ENCODE measurements around the gene GTPBP4. TPM values are rescaled to one million over a fixed set of nuclear protein-coding genes. Genes with fewer than 3 reads are reported as not detected.

The GTPBP4 gene
- total RNA-seq, 2 experiments from 2014 or later, result 107 TPM

GRCh38 chr10:970311-971149 lies 17.7 kb upstream of the GTPBP4 start:
- peaks cover 18% of the 10 kb centered on the region for H3K27me3 Mint-ChIP-seq
- POLR2A ChIA-PET, result no interaction called here
- H3K9me3 Mint-ChIP-seq, result peaks cover 3% of the 10 kb centered on the region
- CTCF ChIA-PET, result no interaction called here
- peaks cover 7% of the 10 kb centered on the region for H3K4me1 Mint-ChIP-seq (ENCODE audit: low read depth)
- H3K4me3 Mint-ChIP-seq, result no peak overlapping the region
- no peak for DNase-seq
- no peak overlapping the region for H3K27ac Mint-ChIP-seq
- H3K36me3 Mint-ChIP-seq, result no peaks in the 10 kb centered on the region
- intact Hi-C loops (cut with micrococcal nuclease), result no loop called here

DNA sequence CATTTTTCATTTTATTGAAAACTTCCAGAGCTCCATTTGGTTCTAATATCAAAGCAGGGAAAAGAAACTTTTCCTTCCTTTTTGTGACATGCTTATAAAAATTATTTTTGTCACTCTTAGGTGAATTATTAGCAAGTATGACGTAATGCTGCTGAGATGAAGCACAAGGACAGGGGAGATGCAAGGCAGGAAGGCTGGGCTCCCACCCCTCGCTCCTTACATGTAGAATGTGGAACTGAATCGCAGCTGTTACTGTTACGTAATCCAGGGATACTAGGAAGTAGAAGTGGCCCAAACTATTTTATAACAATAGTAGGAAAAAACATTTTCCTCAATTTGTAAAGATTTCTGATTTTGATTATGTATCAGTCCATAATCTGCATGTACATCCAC lies 17.1 kb upstream of the GTPBP4 start:
- intact Hi-C loops (cut with micrococcal nuclease), result no loop called here
- Mint-ChIP-seq H3K27ac (no peak overlapping the region), H3K9me3 (peaks cover 3% of the 10 kb centered on the region), H3K36me3 (no peaks in the 10 kb centered on the region), H3K27me3 (peaks cover 18% of the 10 kb centered on the region), H3K4me3 (no peak overlapping the region), H3K4me1 (ENCODE audit: low read depth) (peaks cover 7% of the 10 kb centered on the region)
- ChIA-PET POLR2A (no interaction called here), CTCF (interaction anchor here (0.5 kb wide), 1 partner anchor 21 kb away, joined by 3 read pairs; no protein-coding TSS in a partner anchor)
- DNase-seq, result no peak

GRCh38 chr10:971613-972012 lies 16.6 kb upstream of the GTPBP4 start:
- CTCF ChIA-PET, result interaction anchor here (0.5 kb wide), 1 partner anchor 22 kb away, joined by 3 read pairs; no protein-coding TSS in a partner anchor

DNA sequence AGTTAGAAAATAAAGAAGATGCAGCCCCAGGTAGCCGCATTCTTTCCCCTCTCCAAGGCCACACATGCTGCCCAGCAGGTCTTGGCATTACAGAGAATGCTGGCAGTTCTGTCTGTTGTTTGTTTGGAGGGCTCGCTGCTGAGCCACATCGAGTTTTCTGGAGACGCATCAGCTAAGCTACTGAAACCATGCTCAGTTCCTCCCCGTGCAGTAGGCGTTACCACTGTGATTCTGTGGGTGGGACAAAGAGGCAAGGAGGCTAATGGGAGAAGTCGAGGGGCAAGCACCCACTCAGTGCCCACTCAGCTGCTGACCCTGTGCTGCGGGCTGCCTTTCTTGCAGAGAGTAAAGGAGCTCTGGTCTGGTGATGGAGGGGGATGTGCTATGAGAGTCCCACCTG lies 15.5 kb upstream of the GTPBP4 start:
- Mint-ChIP-seq H3K27me3 (peaks cover 18% of the 10 kb centered on the region), H3K36me3 (peaks cover 2% of the 10 kb centered on the region), H3K4me1 (ENCODE audit: low read depth) (no peaks in the 10 kb centered on the region), H3K4me3 (no peak overlapping the region), H3K9me3 (peaks cover 5% of the 10 kb centered on the region), H3K27ac (no peak overlapping the region)
- no peak for DNase-seq
- intact Hi-C loops (cut with micrococcal nuclease), result no loop called here
- CTCF ChIA-PET, result no interaction called here
- POLR2A ChIA-PET, result no interaction called here

More at GRCh38 chr10:971613-972012, 16.6 kb upstream of the GTPBP4 start:
- intact Hi-C loops (cut with micrococcal nuclease), result no loop called here
- Mint-ChIP-seq H3K27me3 (peaks cover 18% of the 10 kb centered on the region), H3K4me1 (ENCODE audit: low read depth) (peaks cover 7% of the 10 kb centered on the region), H3K36me3 (no peaks in the 10 kb centered on the region), H3K27ac (no peak overlapping the region), H3K4me3 (no peak overlapping the region), H3K9me3 (peaks cover 3% of the 10 kb centered on the region)
- POLR2A ChIA-PET, result no interaction called here
- no peak for DNase-seq

GRCh38 chr10:974038-974784 lies 14.0 kb upstream of the GTPBP4 start:
- Mint-ChIP-seq H3K4me3 (no peak overlapping the region), H3K36me3 (peaks cover 8% of the 10 kb centered on the region), H3K4me1 (ENCODE audit: low read depth) (no peaks in the 10 kb centered on the region), H3K27ac (no peak overlapping the region), H3K9me3 (peaks cover 17% of the 10 kb centered on the region), H3K27me3 (peaks cover 9% of the 10 kb centered on the region)
- ChIA-PET CTCF (no interaction called here), POLR2A (no interaction called here)
- intact Hi-C loops (cut with micrococcal nuclease), result no loop called here
- DNase-seq, result no peak

DNA sequence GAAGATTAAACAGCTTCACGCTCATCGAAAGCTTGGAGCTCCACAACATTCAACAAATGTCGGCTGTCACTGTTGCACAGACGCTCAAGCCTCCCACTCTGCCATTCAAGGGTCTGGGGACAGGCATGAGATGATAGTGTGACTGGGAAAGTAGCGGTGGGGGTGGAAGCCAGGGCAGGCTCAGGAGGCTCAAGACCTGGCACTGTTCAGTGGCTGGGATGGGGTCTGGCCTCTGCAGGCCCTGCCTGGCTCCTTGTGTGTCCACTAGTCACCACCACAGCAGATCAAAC lies 13.5 kb upstream of the GTPBP4 start:
- peaks cover 7% of the 10 kb centered on the region for H3K27me3 Mint-ChIP-seq
- no peak overlapping the region for H3K4me3 Mint-ChIP-seq
- peaks cover 23% of the 10 kb centered on the region for H3K9me3 Mint-ChIP-seq
- CTCF ChIA-PET, result no interaction called here
- H3K36me3 Mint-ChIP-seq, result peaks cover 11% of the 10 kb centered on the region
- POLR2A ChIA-PET, result no interaction called here
- no peak overlapping the region for H3K27ac Mint-ChIP-seq
- H3K4me1 Mint-ChIP-seq (ENCODE audit: low read depth), result no peaks in the 10 kb centered on the region
- intact Hi-C loops (cut with micrococcal nuclease), result no loop called here
- DNase-seq, result no peak

GRCh38 chr10:976316-976715 lies 11.9 kb upstream of the GTPBP4 start:
- Mint-ChIP-seq H3K4me3 (no peak overlapping the region), H3K36me3 (peaks cover 19% of the 10 kb centered on the region), H3K27ac (no peak overlapping the region), H3K4me1 (ENCODE audit: low read depth) (no peaks in the 10 kb centered on the region), H3K9me3 (peaks cover 36% of the 10 kb centered on the region), H3K27me3 (no peaks in the 10 kb centered on the region)
- intact Hi-C loops (cut with micrococcal nuclease), result no loop called here
- no peak for DNase-seq
- CTCF ChIA-PET, result no interaction called here
- POLR2A ChIA-PET, result no interaction called here

DNA sequence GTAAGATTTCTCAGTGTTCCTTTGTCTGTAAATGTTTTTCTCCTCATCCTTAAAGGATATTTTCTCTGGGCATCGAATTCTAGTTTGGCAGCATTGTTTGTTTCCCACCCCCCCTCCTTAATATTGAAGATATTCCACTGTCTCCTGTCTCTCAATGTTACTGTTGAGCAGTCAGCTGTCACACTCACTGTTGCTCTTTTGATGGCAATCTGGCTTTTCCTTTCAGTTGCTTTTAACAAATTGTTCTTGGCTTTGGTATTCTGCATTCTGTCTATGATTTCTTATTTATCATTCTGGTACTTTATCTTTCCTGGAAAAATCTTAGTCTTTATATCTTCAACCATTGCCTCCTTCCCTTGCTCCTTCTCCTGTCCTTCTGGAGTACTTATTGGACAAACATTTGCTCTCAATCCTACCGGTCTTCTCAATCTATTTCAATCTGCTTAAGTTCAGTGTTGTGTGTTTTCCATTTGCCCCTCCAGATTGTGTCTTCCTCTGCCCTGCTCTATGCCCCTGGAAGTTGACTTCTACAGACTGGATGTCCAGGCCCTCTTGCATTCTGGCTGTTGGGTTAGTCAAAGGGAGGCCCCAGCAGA lies 9.3 kb upstream of the GTPBP4 start:
- no peak overlapping the region for H3K4me3 Mint-ChIP-seq
- peaks cover 19% of the 10 kb centered on the region for H3K36me3 Mint-ChIP-seq
- intact Hi-C loops (cut with micrococcal nuclease), result no loop called here
- no peak overlapping the region for H3K27ac Mint-ChIP-seq
- DNase-seq, result no peak
- H3K4me1 Mint-ChIP-seq (ENCODE audit: low read depth), result no peaks in the 10 kb centered on the region
- ChIA-PET CTCF (no interaction called here), POLR2A (no interaction called here)
- H3K27me3 Mint-ChIP-seq, result no peaks in the 10 kb centered on the region
- peaks cover 33% of the 10 kb centered on the region for H3K9me3 Mint-ChIP-seq

- Mint-ChIP-seq H3K4me1 (ENCODE audit: low read depth) (no peaks in the 10 kb centered on the region), H3K27me3 (no peaks in the 10 kb centered on the region), H3K36me3 (peaks cover 19% of the 10 kb centered on the region), H3K4me3 (no peak overlapping the region), H3K27ac (no peak overlapping the region), H3K9me3 (peaks cover 33% of the 10 kb centered on the region)
- ChIA-PET POLR2A (no interaction called here), CTCF (no interaction called here)
- intact Hi-C loops (cut with micrococcal nuclease), result no loop called here
- no peak for DNase-seq
Observed at GRCh38 chr10:980468-981093, 7.7 kb upstream of the GTPBP4 start.

- POLR2A ChIA-PET, result no interaction called here
- CTCF ChIA-PET, result no interaction called here
- Mint-ChIP-seq H3K4me1 (ENCODE audit: low read depth) (peaks cover 7% of the 10 kb centered on the region), H3K4me3 (no peak overlapping the region), H3K9me3 (peaks cover 26% of the 10 kb centered on the region), H3K36me3 (peaks cover 16% of the 10 kb centered on the region), H3K27ac (no peak overlapping the region), H3K27me3 (no peaks in the 10 kb centered on the region)
- no peak for DNase-seq
- intact Hi-C loops (cut with micrococcal nuclease), result no loop called here
Observed at GRCh38 chr10:983401-983800, 4.8 kb upstream of the GTPBP4 start.

GRCh38 chr10:983971-984655 lies 4.1 kb upstream of the GTPBP4 start:
- Mint-ChIP-seq H3K27ac (no peak overlapping the region), H3K4me1 (ENCODE audit: low read depth) (peaks cover 10% of the 10 kb centered on the region), H3K4me3 (no peak overlapping the region), H3K36me3 (peaks cover 15% of the 10 kb centered on the region), H3K9me3 (peaks cover 20% of the 10 kb centered on the region), H3K27me3 (no peaks in the 10 kb centered on the region)
- intact Hi-C loops (cut with micrococcal nuclease), result no loop called here
- DNase-seq, result no peak
- CTCF ChIA-PET, result no interaction called here
- POLR2A ChIA-PET, result no interaction called here

- H3K27me3 Mint-ChIP-seq, result no peaks in the 10 kb centered on the region
- H3K4me1 Mint-ChIP-seq (ENCODE audit: low read depth), result peaks cover 22% of the 10 kb centered on the region
- DNase-seq, result no peak
- H3K27ac Mint-ChIP-seq, result no peak overlapping the region
- no peak overlapping the region for H3K4me3 Mint-ChIP-seq
- H3K36me3 Mint-ChIP-seq, result peaks cover 19% of the 10 kb centered on the region
- CTCF ChIA-PET, result interaction anchor here (0.7 kb wide), 1 partner anchor 13 kb away, joined by 3 read pairs; no protein-coding TSS in a partner anchor
- POLR2A ChIA-PET, result no interaction called here
- peaks cover 9% of the 10 kb centered on the region for H3K9me3 Mint-ChIP-seq
- intact Hi-C loops (cut with micrococcal nuclease), result no loop called here
Observed at GRCh38 chr10:985361-985760, 2.9 kb upstream of the GTPBP4 start.

Measured in activated CD4-positive, alpha-beta memory T cell treated with anti-CD3 and anti-CD28 coated beads for 36 hours (primary cell).